ENCODE results near the gene ECHS1.
"Not testable (repeated sequence)": the region's sequence is repeated elsewhere in the genome, so short reads cannot be mapped to it uniquely, and the experiment has no call there.

ECHS1 gene

DNA sequence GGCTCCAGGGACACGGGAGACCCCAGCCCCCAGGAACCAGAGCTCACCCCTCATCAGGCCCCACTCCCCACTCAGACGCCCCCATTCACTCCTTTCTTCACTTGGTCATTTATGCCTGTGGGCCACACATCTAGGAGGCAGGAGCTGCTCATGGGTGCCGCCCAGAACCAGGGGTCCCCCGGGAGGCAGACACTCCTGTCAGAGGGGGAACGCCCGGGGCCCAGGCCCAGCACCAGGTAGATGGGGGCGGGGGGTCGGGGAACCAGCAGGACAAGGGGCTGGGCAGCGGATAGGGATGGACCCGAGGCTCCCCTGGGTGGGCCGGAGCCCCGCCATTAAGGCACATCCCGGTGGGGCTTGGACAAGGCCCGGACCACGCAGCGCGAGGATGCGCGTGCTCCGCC is 48.3 kb downstream of the ECHS1 start:
- no peak for DNase-seq (ENCODE audit: low read depth)

DNA sequence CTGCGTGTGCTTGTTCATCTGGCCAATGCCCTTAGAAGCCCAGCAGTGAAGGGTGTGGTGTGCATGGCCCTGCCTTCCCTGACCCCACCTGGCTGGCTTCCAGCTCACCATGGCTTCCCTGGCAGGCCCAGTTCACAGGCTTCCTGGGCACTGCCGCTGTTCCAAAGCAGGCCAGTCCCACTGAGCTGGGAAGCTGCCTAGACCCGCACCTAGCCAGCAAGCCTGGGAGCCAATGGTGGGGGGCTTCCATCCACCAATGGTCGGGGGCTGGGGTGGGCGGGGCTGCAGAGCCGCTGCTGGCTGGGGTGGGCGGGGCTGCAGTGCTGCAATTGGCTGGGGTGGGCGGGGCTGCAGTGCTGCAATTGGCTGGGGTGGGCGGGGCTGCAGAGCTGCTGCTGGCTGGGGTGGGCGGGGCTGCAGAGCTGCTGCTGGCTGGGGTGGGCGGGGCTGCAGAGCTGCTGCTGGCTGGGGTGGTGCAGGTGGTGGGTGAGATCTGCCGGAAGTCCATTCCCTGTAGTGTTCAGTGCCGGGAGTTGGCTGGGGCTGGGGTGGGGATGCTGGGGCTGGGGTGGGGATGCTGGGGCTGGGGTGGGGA is 48.9 kb downstream of the ECHS1 start:
- peak; percentile 66 for DNase-seq (ENCODE audit: low read depth)

DNA sequence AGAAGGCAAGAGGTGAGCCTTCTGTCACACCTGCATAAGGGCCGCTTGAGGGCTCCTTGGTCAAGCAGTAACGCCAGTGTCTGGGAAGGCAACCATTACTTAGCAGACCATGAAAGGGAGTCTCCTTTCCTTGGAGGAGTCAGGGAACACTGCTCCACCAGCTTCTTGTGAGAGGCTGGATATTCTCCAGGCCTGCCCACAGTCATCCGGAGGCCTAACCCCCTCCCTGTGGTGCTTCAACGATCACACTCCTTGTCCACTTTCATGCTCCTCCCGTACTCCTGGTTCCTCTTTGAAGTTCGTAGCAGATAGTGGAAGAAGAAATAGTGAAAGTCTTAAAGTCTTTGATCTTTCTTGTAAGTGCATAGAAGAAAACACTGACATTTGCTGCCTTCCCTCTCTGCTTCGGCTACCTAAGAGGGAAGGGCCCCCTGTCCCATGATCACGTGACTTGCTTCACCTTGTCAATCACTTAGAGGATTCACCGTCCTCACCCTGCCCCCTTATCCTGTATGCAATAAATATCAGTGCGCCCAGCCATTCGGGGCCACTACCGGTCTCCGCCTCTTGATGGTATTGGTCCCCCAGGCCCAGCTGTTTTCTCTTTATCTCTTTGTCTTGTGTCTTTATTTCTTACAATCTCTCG is 51.0 kb downstream of the ECHS1 start:
- not testable (repeated sequence) for DNase-seq (ENCODE audit: low read depth)

DNA sequence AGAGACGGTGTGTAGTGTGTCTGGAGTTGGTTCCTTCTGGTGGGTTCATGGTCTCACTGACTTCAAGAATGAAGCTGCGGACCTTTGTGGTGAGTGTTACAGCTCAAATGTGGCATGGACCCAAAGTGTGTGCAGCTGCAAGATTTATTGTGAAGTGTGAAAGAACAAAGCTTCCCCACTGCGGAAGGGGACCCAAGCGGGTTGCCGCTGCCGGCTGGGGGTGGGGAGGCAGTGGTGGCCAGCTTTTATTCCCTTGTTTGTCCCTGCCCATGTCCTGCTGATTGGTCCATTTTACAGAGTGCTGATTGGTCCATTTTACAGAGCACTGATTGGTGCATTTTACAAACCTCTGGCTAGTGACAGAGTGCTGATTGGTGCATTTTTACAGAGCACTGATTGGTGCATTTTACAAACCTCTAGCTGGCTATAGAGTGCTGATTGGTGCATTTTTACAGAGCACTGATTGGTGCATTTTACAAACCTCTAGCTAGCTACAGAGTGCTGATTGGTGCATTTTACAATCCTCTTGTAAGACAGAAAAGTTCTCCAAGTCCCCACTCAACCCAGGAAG is 52.2 kb downstream of the ECHS1 start:
- not testable (repeated sequence) for DNase-seq (ENCODE audit: low read depth)

DNA sequence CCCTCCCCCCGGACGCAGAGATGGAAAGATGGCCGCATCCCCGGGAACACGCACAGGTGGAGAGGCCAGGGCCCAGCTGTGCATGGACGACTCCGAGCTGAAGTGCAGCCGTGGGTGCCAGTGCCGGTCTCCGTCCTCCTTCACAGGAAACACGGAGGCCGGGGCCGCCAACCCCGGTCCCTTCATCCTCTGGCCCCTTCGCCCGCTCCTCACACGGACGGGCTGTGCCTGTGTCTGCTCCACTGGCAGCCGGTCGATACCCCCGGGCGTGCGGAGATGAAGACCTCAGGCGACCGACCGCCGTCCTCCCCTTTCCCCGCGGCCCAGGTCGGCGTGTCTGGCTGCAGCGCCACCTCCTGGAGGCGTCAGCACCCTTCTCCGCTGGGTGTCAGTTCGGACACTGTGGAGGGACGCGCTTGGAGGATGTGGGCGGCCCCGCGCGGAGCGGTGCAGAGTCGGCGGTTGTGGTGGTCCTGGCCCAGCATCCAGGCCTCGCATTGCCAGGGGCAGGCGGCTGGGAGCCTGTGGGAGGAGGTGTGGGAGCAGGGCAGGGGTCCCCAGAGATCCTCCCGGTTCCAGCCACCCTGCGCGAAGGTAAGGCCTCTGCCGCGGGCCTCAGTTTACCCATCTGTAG is 54.5 kb downstream of the ECHS1 start:
- DNase-seq (ENCODE audit: low read depth): peak; percentile 55

DNA sequence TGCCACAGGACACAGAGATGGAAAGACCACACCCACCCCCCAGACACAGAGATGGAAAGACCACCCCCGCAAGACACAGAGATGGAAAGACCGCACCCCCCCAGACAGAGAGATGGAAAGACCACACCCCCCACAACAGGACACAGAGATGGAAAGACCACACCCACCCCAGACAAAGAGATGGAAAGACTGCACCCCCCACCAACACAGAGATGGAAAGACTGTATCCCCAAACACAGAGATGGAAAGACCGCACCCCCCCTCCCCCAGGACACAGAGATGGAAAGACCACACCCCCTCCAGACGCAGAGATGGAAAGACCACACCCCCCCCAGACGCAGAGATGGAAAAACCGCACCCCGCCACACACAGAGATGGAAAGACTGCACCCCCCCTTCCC is 56.4 kb downstream of the ECHS1 start:
- no peak for DNase-seq (ENCODE audit: low read depth)

DNA sequence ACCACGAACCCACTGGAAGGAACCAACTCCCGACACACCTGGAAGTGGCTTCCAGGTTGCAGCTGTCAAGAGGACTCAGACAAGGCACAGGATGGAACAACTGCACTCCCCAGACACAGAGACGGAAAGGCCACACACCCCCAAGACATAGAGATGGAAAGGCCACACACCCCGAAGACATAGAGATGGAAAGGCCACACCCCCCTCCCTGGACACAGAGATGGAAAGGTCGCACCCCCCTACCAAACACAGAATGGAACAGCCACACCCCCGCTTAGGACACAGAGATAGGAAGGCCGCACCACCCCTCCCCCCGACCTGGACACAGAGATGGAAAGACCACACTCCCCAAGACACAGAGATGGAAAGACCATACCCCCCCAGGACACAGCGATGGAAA is 56.9 kb downstream of the ECHS1 start:
- DNase-seq (ENCODE audit: low read depth): no peak

DNA sequence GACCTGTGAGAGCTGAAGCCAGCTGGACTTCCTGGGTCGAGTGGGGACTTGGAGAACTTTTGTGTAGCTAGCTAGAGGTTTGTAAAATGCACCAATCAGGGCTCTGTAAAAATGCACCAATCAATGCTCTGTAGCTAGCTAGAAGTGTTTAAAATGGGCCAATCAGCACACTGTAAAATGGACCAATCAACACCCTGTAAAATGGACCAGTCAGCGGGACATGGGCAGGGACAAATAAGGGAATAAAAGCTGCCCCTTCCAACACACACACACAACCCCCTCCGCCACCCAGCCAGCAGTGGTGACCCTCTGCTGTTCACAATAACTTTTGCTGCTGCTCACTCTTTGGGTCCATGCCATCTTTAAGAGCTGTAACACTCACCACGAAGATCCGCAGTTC is 57.3 kb downstream of the ECHS1 start:
- no peak for DNase-seq (ENCODE audit: low read depth)

DNA sequence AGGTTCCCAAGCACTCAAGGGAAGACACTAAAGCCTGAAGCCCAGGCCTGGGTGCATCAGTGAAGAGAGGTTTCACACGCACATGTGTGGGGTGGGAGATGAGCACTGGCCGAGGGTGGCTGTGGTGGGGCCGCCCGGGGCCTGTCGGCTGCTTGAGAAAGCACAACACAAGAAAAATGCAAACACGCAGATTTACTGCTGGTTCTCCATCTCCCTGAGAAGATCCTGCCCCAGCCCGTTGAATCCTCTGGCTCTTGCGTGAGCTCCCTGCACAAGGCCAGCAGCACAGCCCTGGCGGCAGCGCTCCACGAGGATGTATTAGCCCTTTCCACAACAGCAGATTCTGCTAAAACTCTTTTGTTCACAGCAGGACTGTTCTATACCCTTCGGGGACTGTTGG is 58.2 kb downstream of the ECHS1 start:
- DNase-seq (ENCODE audit: low read depth): no peak

DNA sequence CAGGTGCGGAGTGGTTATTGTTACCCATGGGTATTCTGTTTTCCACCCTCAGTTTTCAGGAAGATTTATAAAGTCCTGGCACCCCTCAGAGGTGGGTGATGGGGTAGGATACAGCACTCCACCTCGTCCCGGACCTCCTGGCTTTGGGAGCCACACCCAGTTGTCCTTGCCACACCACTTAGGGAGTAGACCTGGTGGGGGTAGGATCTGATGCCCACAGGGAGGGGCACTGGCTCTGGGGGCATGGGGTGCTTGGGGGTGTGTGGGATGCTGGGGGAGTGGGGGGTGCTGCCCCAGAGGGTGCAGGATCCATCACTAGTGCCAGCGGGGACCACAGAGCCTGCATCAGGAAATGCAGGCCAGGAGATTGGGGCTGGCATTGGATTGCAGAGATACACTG is 60.0 kb downstream of the ECHS1 start:
- no peak for DNase-seq (ENCODE audit: low read depth)

DNA sequence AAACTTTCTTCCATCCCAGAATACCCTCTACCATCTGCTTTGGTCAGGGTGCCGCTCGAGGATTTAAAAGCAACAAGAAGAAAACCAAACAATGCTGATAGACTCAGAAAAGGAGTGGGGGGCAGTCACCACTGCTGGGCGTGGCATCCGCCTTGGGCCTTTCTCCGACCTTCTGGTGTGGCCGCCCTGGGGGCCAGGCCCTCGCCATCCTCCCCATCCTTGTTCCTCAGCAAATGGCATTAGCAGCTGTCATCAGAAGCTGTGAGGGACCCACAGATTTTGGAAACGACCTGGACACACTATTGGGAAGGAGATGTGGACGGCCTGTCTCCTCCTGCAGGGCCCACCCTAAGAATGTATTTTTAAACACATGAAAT is 60.4 kb downstream of the ECHS1 start:
- no peak for DNase-seq (ENCODE audit: low read depth)
